Panc1 (cell line): Measurements from ENCODE around the gene RABGAP1L. TPM values are rescaled to one million over a fixed set of nuclear protein-coding genes. Genes with fewer than 3 reads are reported as not detected.

ENCODE experiments used
- ATAC-seq: fragments of 200-7000 bp; cut with Tn5 transposase; 2 replicates; pipeline ENCODE4 v1.9.1; 2020; ENCODE audit warnings: mild to moderate bottlenecking, moderate library complexity
- BruUV-seq: library from RNA; stranded (reverse); fragments of 400-500 nt; replicated peaks from 2 replicates; lab custom pipeline; 2021; lab: Mats Ljungman, UMichigan
- CTCF ChIA-PET: fragments of 300-600 bp; sonication (Branson Sonifier 250); formaldehyde crosslinking; loops from one replicate; lab custom pipeline; 2022; ENCODE audit warnings: antibody characterized with exemption; lab: Charles Lee
- POLR2A ChIA-PET: fragments of 300-600 bp; sonication (Branson Sonifier 250); formaldehyde crosslinking; loops from one replicate; lab custom pipeline; 2022; ENCODE audit warnings: antibody characterized with exemption; lab: Charles Lee
- DNase-seq: peaks from one replicate; pipeline ENCODE4 v3.0.0-alpha.2; 2010; ENCODE audit warnings: low read depth, low spot score
- H3K27ac ChIP-seq: 2 replicates; pipeline ENCODE4 v1.5.1; 2011; ENCODE audit warnings: mild to moderate bottlenecking, low read length, inconsistent platforms
- H3K27me3 ChIP-seq: fragments of 200-500 bp; sonication (Bioruptor generic); 2 replicates; pipeline ENCODE4 v1.6.0; 2014; ENCODE audit warnings: low read length, inconsistent platforms; ENCODE audit not compliant: control insufficient read depth, insufficient read depth
- H3K36me3 ChIP-seq: fragments of 200-500 bp; sonication (Bioruptor generic); 2 replicates; pipeline ENCODE4 v1.5.1; 2014; ENCODE audit warnings: inconsistent platforms, mild to moderate bottlenecking, low read length, moderate library complexity; ENCODE audit not compliant: control insufficient read depth, insufficient read depth
- H3K4me1 ChIP-seq: 2 replicates; pipeline ENCODE4 v1.5.1; 2011; ENCODE audit warnings: inconsistent platforms, mild to moderate bottlenecking, low read length, moderate library complexity; ENCODE audit not compliant: control insufficient read depth, insufficient read depth
- H3K4me3 ChIP-seq, 2 experiments: 2 replicates each; pipeline ENCODE4 v1.5.1; 2011 to 2012; ENCODE audit warnings: low read depth in 2 of 2, low read length in 2 of 2, mild to moderate bottlenecking in 2 of 2, inconsistent platforms in 1 of 2, moderate library complexity in 1 of 2
- H3K9me3 ChIP-seq: fragments of 200-500 bp; sonication (Bioruptor generic); 2 replicates; pipeline ENCODE4 v1.5.1; 2014; ENCODE audit warnings: low read depth, mild to moderate bottlenecking, inconsistent platforms, low read length, moderate library complexity; ENCODE audit not compliant: control insufficient read depth, insufficient read depth
- POLR2AphosphoS5 ChIP-seq: IDR thresholded peaks from 2 replicates; pipeline ENCODE4 v1.6.1; 2012; ENCODE audit warnings: mild to moderate bottlenecking, low read depth, low read length, moderate library complexity
- SIN3A ChIP-seq: IDR thresholded peaks from 2 replicates; pipeline ENCODE4 v1.6.1; 2012; ENCODE audit warnings: low read depth, mild to moderate bottlenecking, low read length, moderate library complexity, borderline replicate concordance; ENCODE audit not compliant: insufficient read depth
- TCF7L2 ChIP-seq: IDR thresholded peaks from 2 replicates; pipeline ENCODE4 v1.6.1; 2011; ENCODE audit warnings: mild to moderate bottlenecking, low read depth, low read length, inconsistent platforms
- in situ Hi-C: cut with HindIII; loops from 2 replicates; pipeline ENCODE4 v1.10.0; 2016; ENCODE audit warnings: low sequenced_read_pairs, low pct_unique_long_range_greater_than_20kb
- intact Hi-C: fragments of 100-400 bp; cut with micrococcal nuclease; formaldehyde crosslinking; loops from one replicate; pipeline ENCODE4 v1.10.0; 2022; ENCODE audit not compliant: unreplicated experiment
- total RNA-seq: library from RNA; stranded (reverse); gene quantifications from one replicate; pipeline ENCODE4 v1.2.1, GENCODE V29; 2021; ENCODE audit not compliant: unreplicated experiment
- TF ChIP-seq, protein P1 (sequence below), 2 experiments: IDR thresholded peaks; 2 replicates each; pipeline ENCODE4 v1.6.1; 2011 to 2012; ENCODE audit warnings: low read depth in 2 of 2, control low read depth in 1 of 2, low read length in 1 of 2, mild to moderate bottlenecking in 1 of 2, moderate library complexity in 1 of 2; ENCODE audit not compliant: insufficient read depth in 1 of 2
- TF ChIP-seq, protein P2 (sequence below): fragments of 450-650 bp; IDR thresholded peaks from 2 replicates; pipeline ENCODE4 v1.5.1; 2017; ENCODE audit warnings: mild to moderate bottlenecking

RABGAP1L gene
- total RNA-seq, 1 experiment from 2014 or later = 37.0 TPM

DNA sequence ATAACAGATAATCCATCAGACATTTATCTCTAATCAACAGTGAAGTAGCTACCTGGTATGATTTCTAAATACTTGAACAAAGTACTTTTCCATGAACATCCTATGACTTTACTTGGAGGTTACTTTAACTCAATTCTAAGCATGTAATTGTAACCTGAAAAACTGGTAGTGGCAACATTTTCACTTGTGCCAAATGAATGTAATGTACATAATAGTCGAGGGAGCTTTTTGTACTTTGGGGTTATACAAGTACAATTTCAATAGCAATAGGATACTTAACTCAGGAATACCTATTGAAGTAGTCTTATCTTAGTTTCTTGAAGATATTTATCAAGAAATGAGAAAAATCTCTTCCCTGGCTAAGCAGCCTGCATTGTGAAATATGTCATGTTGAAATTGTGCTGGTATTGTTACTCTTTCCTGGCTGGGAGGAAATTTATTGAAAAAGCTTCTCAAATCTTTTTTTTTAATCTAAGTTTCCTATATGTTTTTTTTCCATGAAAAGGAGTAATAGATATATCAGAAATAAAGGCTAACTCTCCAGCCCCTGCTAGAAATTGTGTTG lies 806.8 kb downstream of the RABGAP1L start:
- ATAC-seq (no peak), DNase-seq (no peak)
- Histone ChIP-seq H3K4me3 (no peak overlapping the region), H3K27ac (no peak overlapping the region), H3K4me1 (no peaks in the 10 kb centered on the region), H3K36me3 (no peaks in the 10 kb centered on the region), H3K9me3 (no peaks in the 10 kb centered on the region), H3K27me3 (no peaks in the 10 kb centered on the region)
- in situ Hi-C loops = no loop called here
- ChIA-PET POLR2A (no interaction called here), CTCF (no interaction called here)
- BruUV-seq = no TSS peak
- intact Hi-C loops = no loop called here
- no peak for TF ChIP-seq TCF7L2
- no peak for TF ChIP-seq POLR2AphosphoS5
- TF ChIP-seq SIN3A = no peak
- TF ChIP-seq, protein P1, sequence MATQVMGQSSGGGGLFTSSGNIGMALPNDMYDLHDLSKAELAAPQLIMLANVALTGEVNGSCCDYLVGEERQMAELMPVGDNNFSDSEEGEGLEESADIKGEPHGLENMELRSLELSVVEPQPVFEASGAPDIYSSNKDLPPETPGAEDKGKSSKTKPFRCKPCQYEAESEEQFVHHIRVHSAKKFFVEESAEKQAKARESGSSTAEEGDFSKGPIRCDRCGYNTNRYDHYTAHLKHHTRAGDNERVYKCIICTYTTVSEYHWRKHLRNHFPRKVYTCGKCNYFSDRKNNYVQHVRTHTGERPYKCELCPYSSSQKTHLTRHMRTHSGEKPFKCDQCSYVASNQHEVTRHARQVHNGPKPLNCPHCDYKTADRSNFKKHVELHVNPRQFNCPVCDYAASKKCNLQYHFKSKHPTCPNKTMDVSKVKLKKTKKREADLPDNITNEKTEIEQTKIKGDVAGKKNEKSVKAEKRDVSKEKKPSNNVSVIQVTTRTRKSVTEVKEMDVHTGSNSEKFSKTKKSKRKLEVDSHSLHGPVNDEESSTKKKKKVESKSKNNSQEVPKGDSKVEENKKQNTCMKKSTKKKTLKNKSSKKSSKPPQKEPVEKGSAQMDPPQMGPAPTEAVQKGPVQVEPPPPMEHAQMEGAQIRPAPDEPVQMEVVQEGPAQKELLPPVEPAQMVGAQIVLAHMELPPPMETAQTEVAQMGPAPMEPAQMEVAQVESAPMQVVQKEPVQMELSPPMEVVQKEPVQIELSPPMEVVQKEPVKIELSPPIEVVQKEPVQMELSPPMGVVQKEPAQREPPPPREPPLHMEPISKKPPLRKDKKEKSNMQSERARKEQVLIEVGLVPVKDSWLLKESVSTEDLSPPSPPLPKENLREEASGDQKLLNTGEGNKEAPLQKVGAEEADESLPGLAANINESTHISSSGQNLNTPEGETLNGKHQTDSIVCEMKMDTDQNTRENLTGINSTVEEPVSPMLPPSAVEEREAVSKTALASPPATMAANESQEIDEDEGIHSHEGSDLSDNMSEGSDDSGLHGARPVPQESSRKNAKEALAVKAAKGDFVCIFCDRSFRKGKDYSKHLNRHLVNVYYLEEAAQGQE (IDR thresholded peaks at IDR 0.05; ENCODE audit: insufficient read depth in 1 of 2, low read depth in 2 of 2, low read length in 1 of 2) = no peak
- TF ChIP-seq, protein P2, sequence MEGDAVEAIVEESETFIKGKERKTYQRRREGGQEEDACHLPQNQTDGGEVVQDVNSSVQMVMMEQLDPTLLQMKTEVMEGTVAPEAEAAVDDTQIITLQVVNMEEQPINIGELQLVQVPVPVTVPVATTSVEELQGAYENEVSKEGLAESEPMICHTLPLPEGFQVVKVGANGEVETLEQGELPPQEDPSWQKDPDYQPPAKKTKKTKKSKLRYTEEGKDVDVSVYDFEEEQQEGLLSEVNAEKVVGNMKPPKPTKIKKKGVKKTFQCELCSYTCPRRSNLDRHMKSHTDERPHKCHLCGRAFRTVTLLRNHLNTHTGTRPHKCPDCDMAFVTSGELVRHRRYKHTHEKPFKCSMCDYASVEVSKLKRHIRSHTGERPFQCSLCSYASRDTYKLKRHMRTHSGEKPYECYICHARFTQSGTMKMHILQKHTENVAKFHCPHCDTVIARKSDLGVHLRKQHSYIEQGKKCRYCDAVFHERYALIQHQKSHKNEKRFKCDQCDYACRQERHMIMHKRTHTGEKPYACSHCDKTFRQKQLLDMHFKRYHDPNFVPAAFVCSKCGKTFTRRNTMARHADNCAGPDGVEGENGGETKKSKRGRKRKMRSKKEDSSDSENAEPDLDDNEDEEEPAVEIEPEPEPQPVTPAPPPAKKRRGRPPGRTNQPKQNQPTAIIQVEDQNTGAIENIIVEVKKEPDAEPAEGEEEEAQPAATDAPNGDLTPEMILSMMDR = no peak

DNA sequence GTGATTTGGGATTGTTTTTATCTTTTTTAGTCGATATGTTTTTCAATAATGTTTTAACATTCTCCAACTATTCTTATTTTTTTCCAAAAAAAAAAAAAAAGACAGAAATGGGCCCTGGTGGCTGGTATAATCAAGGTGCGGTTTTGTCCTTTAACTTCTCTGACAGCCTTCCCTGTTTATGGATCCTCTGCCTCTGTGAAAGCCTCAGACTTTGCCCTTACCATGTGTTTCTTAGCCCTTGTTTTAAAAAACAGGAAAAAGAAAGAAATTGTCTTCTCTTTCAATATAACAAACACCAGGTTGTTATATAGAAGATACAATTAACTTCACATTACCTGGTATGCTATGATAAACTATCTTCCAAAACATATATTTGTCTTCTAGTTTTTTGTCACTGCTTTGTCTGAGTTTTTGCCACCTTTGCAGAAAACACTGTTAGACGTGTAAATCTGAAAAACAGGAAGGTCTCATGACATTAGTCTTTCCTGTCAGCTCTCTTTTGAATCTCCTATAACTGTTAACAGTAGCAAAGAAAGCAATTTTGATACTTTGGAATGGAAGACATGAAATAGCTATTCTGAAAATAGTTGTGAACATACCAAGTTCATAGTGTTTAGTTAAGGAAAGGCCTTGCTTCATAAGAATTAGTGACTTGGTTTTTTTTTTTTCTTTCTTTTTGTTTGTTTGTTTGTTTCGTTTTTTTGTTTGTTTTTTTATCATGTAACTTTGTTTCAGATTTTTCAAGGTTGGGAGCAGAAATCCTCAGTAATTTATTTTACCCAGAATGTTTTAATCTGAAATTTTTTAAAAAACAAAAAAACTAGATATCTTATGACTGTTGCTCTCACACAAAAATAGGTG lies 808.8 kb downstream of the RABGAP1L start:
- in situ Hi-C loops = no loop called here
- no TSS peak for BruUV-seq
- Histone ChIP-seq H3K4me3 (no peak overlapping the region), H3K27me3 (no peaks in the 10 kb centered on the region), H3K4me1 (no peaks in the 10 kb centered on the region), H3K9me3 (no peaks in the 10 kb centered on the region), H3K27ac (no peak overlapping the region), H3K36me3 (no peaks in the 10 kb centered on the region)
- DNase-seq (no peak), ATAC-seq (no peak)
- ChIA-PET POLR2A (no interaction called here), CTCF (no interaction called here)
- TF ChIP-seq, protein P2 = no peak
- TF ChIP-seq SIN3A = no peak
- TF ChIP-seq, protein P1 (IDR thresholded peaks at IDR 0.05; ENCODE audit: insufficient read depth in 1 of 2, low read depth in 2 of 2, low read length in 1 of 2) = no peak
- no peak for TF ChIP-seq POLR2AphosphoS5
- TF ChIP-seq TCF7L2 = no peak
- intact Hi-C loops = no loop called here
